Measurements from ENCODE around the gene ZBTB18. TPM values are rescaled to one million over a fixed set of nuclear protein-coding genes. Genes with fewer than 3 reads are reported as not detected.
A peak's percentile ranks its signal among the peaks of the same experiment; 100 is the strongest.

Gene ZBTB18
- total RNA-seq, 2 experiments from 2014 or later: 9.9 to 18.9 TPM

DNA sequence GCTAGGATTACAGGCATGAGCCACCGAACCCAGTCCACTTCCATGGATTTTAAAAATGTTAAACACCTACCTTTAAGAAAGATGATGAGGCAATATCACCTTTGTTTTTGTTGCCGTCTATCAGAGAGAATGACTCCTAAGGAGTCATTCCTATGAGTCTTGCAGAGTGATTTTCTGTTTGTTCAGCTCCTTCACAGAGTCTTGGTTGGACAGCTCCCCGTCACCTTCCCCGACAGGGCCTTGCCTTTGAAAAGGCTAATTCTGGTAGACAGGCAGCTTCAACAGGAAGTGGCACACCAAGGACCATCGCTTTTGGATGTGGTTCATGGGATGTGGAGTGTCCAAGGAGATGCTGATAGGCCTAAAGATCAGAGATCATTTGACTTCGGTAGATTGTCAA lies 17.5 kb downstream of the ZBTB18 start:
- TF ChIP-seq, protein P1, sequence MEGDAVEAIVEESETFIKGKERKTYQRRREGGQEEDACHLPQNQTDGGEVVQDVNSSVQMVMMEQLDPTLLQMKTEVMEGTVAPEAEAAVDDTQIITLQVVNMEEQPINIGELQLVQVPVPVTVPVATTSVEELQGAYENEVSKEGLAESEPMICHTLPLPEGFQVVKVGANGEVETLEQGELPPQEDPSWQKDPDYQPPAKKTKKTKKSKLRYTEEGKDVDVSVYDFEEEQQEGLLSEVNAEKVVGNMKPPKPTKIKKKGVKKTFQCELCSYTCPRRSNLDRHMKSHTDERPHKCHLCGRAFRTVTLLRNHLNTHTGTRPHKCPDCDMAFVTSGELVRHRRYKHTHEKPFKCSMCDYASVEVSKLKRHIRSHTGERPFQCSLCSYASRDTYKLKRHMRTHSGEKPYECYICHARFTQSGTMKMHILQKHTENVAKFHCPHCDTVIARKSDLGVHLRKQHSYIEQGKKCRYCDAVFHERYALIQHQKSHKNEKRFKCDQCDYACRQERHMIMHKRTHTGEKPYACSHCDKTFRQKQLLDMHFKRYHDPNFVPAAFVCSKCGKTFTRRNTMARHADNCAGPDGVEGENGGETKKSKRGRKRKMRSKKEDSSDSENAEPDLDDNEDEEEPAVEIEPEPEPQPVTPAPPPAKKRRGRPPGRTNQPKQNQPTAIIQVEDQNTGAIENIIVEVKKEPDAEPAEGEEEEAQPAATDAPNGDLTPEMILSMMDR (conservative IDR thresholded peaks at IDR 0.05; ENCODE audit: low read length): no peak
- TF ChIP-seq EZH2phosphoT487 (IDR thresholded peaks at IDR 0.05; ENCODE audit: borderline replicate concordance, low read depth, low read length): no peak
- ChIA-PET CTCF (ENCODE audit: unreplicated experiment) (no interaction called here), POLR2A (interaction anchor here (0.6 to 0.7 kb wide), 2 partner anchors 9 to 628 kb away, joined by 3 to 5 read pairs; no protein-coding TSS in a partner anchor)
- no peaks in the 10 kb centered on the region for H3K79me2 ChIP-seq (ENCODE audit: insufficient read depth, low read depth, low read length)
- no peaks in the 10 kb centered on the region for H3K4me1 ChIP-seq (ENCODE audit: insufficient read depth, low read length, poor library complexity, severe bottlenecking)
- no peak overlapping the region for H3K27ac ChIP-seq (ENCODE audit: low read depth, low read length, poor library complexity, severe bottlenecking)
- H3K4me3 ChIP-seq (ENCODE audit: low read depth, low read length, poor library complexity, severe bottlenecking): no peak overlapping the region
- DNase-seq (ENCODE audit: low spot score): no peak
- no peaks in the 10 kb centered on the region for H3K9me3 ChIP-seq (ENCODE audit: low read length)
- no peak overlapping the region for H2AFZ ChIP-seq (ENCODE audit: low read length)
- no peaks in the 10 kb centered on the region for H3K36me3 ChIP-seq (ENCODE audit: insufficient read depth, low read length)
- no peaks in the 10 kb centered on the region for H4K20me1 ChIP-seq (ENCODE audit: insufficient read depth, low read length)
- H3K9me2 ChIP-seq (ENCODE audit: insufficient read depth, low read length): no peaks in the 10 kb centered on the region
- no peak overlapping the region for H3K4me2 ChIP-seq (ENCODE audit: low read length)
- no TSS peak for BruUV-seq (replicated peaks)
- intact Hi-C loops (cut with micrococcal nuclease; ENCODE audit: unreplicated experiment): no loop called here

DNA sequence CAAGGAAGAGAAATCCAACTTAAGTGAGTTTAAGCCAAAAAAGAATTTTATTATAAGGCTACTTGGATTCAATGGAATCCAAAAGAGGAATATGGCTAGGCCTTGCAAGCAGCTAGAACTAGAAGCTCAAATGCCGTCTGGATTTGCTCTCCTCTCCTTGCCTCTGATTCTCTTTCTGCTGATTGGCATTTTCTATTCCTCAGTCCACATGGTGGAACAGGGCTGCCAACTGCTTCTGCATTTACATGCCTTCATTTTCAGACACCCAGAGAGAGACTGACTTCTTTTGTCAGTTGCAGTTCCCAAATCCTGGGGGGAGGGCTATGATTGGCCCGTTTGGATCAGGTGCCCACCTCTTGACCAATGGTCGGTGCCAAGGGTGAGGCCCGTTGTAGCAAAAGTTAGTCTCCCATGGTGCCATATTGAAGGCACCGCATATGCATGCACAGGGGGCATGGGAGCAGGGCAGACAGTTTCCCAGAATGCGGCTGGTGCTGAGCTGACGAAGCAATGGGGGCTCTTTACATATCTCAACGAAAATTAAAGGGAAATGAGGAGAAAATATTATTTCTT lies 18.3 kb downstream of the ZBTB18 start:
- no peak for TF ChIP-seq EZH2phosphoT487 (IDR thresholded peaks at IDR 0.05; ENCODE audit: borderline replicate concordance, low read depth, low read length)
- TF ChIP-seq, protein P1 (conservative IDR thresholded peaks at IDR 0.05; ENCODE audit: low read length): no peak
- DNase-seq (ENCODE audit: low spot score): no peak
- Histone ChIP-seq H3K27ac (ENCODE audit: low read depth, low read length, poor library complexity, severe bottlenecking) (no peak overlapping the region), H3K9me2 (ENCODE audit: insufficient read depth, low read length) (no peaks in the 10 kb centered on the region), H3K4me2 (ENCODE audit: low read length) (no peak overlapping the region), H4K20me1 (ENCODE audit: insufficient read depth, low read length) (no peaks in the 10 kb centered on the region), H2AFZ (ENCODE audit: low read length) (no peak overlapping the region), H3K4me1 (ENCODE audit: insufficient read depth, low read length, poor library complexity, severe bottlenecking) (no peaks in the 10 kb centered on the region), H3K4me3 (ENCODE audit: low read depth, low read length, poor library complexity, severe bottlenecking) (no peak overlapping the region), H3K79me2 (ENCODE audit: insufficient read depth, low read depth, low read length) (no peaks in the 10 kb centered on the region), H3K36me3 (ENCODE audit: insufficient read depth, low read length) (no peaks in the 10 kb centered on the region), H3K9me3 (ENCODE audit: low read length) (no peaks in the 10 kb centered on the region)
- BruUV-seq (replicated peaks): no TSS peak
- intact Hi-C loops (cut with micrococcal nuclease; ENCODE audit: unreplicated experiment): no loop called here
- CTCF ChIA-PET (ENCODE audit: unreplicated experiment): no interaction called here
- POLR2A ChIA-PET: interaction anchor here (0.6 kb wide), 1 partner anchor 628 kb away, joined by 5 read pairs; no protein-coding TSS in a partner anchor

DNA sequence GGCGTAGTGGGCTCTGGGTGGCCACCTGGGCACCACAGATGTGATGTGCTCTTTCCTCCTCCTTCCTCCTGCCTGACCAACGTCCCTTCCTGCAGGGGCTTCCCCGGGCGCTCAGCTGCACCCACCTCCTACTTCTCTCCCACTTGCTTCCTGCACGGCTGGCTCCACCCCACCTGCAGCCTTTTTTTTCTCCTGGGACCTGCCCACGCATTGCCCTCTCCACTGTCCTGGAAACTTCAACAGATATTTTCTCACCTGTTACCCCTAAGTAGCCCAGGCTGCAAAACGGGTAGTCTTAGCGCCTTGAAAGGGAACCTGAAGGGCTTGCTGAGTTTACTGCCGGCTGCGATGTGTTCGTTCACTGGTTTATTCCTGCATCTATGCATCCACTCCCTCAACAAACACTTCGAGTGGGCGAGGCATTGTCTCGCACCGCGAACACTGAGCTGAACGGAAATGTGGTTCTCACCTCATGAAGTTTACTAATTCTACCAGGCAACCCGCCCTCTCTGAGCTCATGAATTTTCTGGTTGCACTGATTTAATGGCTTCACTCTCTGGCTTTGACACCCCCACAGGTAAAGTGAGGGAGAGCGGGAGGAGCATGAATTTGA lies 23.6 kb downstream of the ZBTB18 start:
- peaks cover 13% of the 10 kb centered on the region for H3K4me1 ChIP-seq (ENCODE audit: insufficient read depth, low read length, poor library complexity, severe bottlenecking)
- CTCF ChIA-PET (ENCODE audit: unreplicated experiment): interaction anchor here (0.6 kb wide), 1 partner anchor 26 kb away, joined by 5 read pairs; no protein-coding TSS in a partner anchor
- no peak for TF ChIP-seq EZH2phosphoT487 (IDR thresholded peaks at IDR 0.05; ENCODE audit: borderline replicate concordance, low read depth, low read length)
- TF ChIP-seq, protein P1 (conservative IDR thresholded peaks at IDR 0.05; ENCODE audit: low read length): no peak
- H3K4me3 ChIP-seq (ENCODE audit: low read depth, low read length, poor library complexity, severe bottlenecking): no peak overlapping the region
- no peaks in the 10 kb centered on the region for H3K9me3 ChIP-seq (ENCODE audit: low read length)
- H3K9me2 ChIP-seq (ENCODE audit: insufficient read depth, low read length): no peaks in the 10 kb centered on the region
- no TSS peak for BruUV-seq (replicated peaks)
- H3K79me2 ChIP-seq (ENCODE audit: insufficient read depth, low read depth, low read length): no peaks in the 10 kb centered on the region
- peak overlapping the region; percentile 62; the same call in 1 of the 2 replicates for H2AFZ ChIP-seq (ENCODE audit: low read length)
- H4K20me1 ChIP-seq (ENCODE audit: insufficient read depth, low read length): no peaks in the 10 kb centered on the region
- no peaks in the 10 kb centered on the region for H3K36me3 ChIP-seq (ENCODE audit: insufficient read depth, low read length)
- no peak overlapping the region for H3K27ac ChIP-seq (ENCODE audit: low read depth, low read length, poor library complexity, severe bottlenecking)
- peak overlapping the region; percentile 56 for H3K4me2 ChIP-seq (ENCODE audit: low read length)
- DNase-seq (ENCODE audit: low spot score): no peak
- POLR2A ChIA-PET: interaction anchor here (1.0 kb wide), 1 partner anchor 103 kb away, joined by 3 read pairs; no protein-coding TSS in a partner anchor
- intact Hi-C loops (cut with micrococcal nuclease; ENCODE audit: unreplicated experiment): no loop called here
